GM10266 (cell line): ENCODE results near the gene MRPL49.

Experiments
- DNase-seq: peaks from one replicate; pipeline ENCODE4 v3.0.0; 2012; ENCODE audit errors: extremely low spot score
- TF ChIP-seq, protein P1 (sequence below): IDR thresholded peaks from 2 replicates; pipeline ENCODE4 v1.5.1; 2012; ENCODE audit warnings: mild to moderate bottlenecking, low read depth; ENCODE audit not compliant: control insufficient read depth, insufficient read depth; ENCODE audit errors: missing control alignments

MRPL49 gene

DNA sequence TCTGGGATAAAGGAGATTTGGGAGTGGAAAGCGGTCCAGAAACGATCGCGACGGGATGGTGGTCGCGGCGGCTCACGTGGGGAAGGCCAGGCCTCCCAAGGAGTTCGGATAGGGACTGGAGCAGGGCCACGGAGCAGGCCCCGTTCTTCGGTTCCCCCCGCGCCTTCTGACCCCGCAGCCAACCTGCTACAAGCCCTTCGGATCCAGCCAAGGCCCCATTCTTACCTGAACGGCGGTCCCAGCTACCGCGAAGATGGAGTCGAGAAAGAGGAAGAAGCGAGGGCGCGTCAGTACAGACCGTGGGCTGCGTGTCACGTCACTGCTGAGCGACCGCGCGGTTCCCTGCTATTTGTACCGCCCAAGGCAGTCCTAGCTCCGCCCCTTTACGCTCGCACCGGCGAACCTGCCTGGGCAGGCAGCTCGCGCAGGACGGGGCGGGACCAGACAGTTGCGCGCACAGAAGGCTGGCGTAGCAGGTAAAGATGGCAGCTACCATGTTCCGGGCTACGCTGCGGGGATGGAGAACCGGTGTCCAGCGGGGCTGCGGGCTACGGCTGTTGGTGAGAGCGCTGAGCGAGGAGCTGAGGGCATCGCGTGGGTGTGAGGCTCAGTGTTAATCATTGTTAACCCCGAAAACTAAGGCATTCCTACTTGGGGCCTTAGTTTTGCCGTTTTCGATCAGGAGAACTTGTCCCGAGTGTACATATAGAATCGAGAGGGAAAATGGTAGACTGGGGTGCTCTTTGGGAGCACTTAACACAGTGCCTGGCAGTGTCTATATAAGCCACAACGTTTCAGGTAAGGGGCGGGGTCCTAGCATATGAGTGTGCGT lies at the start of gene MRPL49, which contains the start of gene FAU:
Gene MRPL49, plus strand, starts transcription at position 457 of the 832 bp plus-strand sequence. Its CDS starts 26 bp downstream, at position 483.
Gene FAU, minus strand, starts transcription at position 270 of the 832 bp plus-strand sequence. CDS start 321 bp downstream, outside the sequence.
- DNase-seq: peak; percentile 95
- TF ChIP-seq, protein P1, sequence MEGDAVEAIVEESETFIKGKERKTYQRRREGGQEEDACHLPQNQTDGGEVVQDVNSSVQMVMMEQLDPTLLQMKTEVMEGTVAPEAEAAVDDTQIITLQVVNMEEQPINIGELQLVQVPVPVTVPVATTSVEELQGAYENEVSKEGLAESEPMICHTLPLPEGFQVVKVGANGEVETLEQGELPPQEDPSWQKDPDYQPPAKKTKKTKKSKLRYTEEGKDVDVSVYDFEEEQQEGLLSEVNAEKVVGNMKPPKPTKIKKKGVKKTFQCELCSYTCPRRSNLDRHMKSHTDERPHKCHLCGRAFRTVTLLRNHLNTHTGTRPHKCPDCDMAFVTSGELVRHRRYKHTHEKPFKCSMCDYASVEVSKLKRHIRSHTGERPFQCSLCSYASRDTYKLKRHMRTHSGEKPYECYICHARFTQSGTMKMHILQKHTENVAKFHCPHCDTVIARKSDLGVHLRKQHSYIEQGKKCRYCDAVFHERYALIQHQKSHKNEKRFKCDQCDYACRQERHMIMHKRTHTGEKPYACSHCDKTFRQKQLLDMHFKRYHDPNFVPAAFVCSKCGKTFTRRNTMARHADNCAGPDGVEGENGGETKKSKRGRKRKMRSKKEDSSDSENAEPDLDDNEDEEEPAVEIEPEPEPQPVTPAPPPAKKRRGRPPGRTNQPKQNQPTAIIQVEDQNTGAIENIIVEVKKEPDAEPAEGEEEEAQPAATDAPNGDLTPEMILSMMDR: no peak

DNA sequence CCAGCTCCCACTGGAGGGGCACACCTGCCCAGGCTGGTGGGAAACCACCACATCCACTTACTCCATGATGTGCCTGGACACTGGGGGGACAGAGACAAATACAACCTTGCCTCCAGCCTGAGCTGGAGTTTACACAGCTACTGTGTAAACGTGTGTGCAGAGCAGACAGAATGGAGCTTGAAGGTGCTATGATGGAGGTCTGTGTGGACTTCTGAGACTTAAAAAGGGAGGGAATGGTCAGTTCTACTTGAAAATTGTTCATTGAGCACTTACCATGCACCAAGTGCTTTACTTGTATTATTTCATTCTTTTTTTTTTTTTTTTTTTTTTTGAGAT lies 49.5 kb upstream of the MRPL49 start:
- TF ChIP-seq, protein P1: no peak
- DNase-seq: no peak

DNA sequence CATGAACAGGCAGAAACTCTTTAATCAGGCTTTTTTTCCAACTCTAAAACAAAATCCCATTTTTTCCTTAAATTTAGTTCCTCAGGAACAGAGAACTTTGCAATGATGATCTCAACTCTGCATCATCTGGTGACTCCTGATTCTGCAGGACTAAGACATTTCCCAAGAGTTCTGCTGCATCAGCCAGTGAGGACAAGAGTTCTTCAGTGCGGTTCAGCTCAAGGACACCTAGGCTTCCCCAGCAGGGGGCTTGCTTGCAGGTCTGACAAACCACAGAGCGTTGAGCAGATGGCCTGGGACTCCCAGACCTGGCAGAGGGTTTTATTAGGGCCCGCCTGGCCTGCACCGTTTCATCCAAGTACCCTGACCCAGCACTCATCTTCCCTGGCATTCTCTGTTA lies 44.7 kb upstream of the MRPL49 start:
- no peak for DNase-seq
- TF ChIP-seq, protein P1: no peak

DNA sequence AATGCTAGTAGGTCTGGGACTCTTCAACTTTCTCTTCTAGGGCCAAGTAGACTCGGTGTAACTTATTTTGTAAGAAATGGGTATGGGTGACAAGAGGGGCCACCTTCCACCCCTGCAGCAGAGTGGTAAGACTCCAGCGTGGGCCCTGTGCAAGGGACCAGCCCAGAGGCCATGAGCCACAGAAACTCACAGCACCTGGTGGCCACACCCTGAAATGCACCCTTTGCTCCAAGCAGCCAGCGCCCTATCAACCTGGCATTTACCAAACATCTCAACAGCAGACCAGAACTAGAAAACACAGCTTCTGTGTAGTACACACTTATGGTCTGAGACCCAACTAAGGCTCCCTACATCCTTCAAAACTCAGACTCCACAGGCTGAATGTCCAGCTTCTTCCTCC lies 44.0 kb upstream of the MRPL49 start:
- DNase-seq: peak; percentile 63
- TF ChIP-seq, protein P1: peak; percentile 64

DNA sequence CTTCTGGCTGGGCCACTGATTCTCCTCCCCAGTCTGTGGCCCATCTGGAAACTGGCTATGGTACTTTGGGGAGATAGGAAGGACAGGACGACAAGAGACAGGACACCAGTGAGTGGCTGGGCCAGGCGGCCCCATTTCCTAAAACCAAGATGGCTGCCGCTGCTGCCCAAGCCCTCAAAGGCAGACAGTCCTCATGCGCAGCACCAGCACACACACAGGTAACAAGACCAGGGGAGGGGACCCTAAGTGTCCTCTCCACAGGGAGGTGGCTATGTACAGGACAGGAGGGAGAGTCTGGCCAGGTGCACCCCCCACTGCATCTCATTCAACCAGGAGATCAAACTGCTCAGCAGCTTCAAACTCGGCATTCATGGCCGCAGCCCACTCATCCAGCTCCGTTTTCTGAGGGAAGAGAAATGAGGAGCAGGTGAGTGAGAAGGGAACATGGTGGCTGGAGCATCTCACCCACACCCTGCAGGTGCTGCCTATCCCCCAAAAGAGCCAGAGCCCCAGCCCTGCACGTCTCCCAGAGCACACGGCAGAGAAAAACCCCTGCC lies 43.3 kb upstream of the MRPL49 start:
- TF ChIP-seq, protein P1: no peak

DNA sequence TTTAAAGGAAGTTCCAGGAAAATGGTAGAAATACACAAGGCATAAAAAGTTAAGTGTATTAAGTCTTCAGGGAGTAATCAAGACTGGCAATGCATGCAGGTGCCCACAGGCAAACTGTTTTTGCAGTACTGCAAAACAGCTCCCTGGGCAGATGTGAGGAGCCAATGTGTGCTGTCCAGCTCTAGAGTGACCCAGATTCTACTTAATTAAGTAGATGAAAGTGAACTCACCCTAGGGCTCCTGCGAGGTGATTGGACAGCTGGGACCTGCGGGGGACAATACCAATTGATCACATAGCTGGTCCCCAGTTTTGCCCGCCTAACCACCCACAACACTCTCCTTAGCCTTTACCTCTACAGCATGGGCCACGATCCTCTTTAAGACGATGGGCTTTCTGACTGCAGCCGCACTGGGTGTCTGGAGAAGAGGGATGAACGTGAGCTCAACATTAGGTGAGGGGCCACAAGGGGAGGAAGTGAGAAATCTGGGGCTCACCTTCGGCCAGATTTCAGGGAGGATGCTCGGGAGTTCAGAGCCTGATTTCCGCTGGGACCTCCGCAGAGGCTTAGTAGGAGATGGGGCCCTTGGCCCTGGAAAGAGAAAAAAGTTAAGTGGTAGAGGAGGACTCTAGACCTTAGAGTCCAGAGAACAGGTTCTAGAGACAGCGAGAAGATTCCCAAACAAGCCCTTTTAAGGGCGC lies 38.8 kb upstream of the MRPL49 start:
- TF ChIP-seq, protein P1: no peak
- DNase-seq: no peak

More for the DNA sequence above, 43.3 kb upstream of the MRPL49 start:
- DNase-seq: no peak
